Body of pancreas (tissue), 4 donors: ENCODE measurements around the gene ADARB1.

Experiments
- POLR2A ChIP-seq, 3 donors: fragments of 450-650 bp; IDR thresholded peaks; one replicate each; pipeline ENCODE4 v1.6.1; 2016; ENCODE audit warnings: antibody characterized with exemption in 3 of 3, mild to moderate bottlenecking in 2 of 3
- TF ChIP-seq, protein P1 (sequence below), 7 experiments: fragments of 450-650 bp in 4 of 7; fragments of 200-600 bp in 3 of 7; sonication (generic) in 3 of 7; IDR thresholded peaks; one replicate each; pipeline ENCODE4 v1.5.1; 2016 to 2019; ENCODE audit warnings: antibody characterized with exemption in 7 of 7

DNA sequence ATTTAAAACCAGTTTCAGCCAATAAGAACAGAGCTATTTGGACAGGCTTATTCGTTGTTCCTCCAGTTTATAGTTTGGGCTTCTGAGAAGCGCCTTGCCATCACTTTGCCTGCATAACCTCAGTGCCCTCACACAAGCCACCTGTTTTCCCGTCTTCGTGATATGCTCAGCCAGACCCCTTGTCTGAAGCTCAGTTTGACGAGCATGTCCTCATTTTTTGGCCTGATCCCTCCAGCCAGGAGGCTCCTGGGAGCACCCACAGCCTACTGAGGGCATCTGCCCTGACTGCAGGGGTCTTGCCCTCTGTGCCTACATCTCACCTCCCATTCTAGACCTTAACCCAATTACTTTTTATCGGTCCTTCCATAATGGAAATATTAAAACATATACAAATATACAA is 95.3 kb downstream of the ADARB1 start:
- TF ChIP-seq, protein P1, sequence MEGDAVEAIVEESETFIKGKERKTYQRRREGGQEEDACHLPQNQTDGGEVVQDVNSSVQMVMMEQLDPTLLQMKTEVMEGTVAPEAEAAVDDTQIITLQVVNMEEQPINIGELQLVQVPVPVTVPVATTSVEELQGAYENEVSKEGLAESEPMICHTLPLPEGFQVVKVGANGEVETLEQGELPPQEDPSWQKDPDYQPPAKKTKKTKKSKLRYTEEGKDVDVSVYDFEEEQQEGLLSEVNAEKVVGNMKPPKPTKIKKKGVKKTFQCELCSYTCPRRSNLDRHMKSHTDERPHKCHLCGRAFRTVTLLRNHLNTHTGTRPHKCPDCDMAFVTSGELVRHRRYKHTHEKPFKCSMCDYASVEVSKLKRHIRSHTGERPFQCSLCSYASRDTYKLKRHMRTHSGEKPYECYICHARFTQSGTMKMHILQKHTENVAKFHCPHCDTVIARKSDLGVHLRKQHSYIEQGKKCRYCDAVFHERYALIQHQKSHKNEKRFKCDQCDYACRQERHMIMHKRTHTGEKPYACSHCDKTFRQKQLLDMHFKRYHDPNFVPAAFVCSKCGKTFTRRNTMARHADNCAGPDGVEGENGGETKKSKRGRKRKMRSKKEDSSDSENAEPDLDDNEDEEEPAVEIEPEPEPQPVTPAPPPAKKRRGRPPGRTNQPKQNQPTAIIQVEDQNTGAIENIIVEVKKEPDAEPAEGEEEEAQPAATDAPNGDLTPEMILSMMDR (IDR thresholded peaks at IDR 0.05): no peak
- no peak for TF ChIP-seq POLR2A (IDR thresholded peaks at IDR 0.05)
